ENCODE measurements around the gene POU5F2. TPM values are rescaled to one million over a fixed set of nuclear protein-coding genes. Genes with fewer than 3 reads are reported as not detected.

POU5F2 gene, protein sequence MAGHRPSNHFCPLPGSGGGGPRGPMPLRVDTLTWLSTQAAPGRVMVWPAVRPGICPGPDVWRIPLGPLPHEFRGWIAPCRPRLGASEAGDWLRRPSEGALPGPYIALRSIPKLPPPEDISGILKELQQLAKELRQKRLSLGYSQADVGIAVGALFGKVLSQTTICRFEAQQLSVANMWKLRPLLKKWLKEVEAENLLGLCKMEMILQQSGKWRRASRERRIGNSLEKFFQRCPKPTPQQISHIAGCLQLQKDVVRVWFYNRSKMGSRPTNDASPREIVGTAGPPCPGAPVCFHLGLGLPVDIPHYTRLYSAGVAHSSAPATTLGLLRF
- 0.13 and 0.29 TPM in 2 replicates for total RNA-seq (2014; rRNA removed)
- 0.05 TPM for polyA plus RNA-seq (2012)

DNA sequence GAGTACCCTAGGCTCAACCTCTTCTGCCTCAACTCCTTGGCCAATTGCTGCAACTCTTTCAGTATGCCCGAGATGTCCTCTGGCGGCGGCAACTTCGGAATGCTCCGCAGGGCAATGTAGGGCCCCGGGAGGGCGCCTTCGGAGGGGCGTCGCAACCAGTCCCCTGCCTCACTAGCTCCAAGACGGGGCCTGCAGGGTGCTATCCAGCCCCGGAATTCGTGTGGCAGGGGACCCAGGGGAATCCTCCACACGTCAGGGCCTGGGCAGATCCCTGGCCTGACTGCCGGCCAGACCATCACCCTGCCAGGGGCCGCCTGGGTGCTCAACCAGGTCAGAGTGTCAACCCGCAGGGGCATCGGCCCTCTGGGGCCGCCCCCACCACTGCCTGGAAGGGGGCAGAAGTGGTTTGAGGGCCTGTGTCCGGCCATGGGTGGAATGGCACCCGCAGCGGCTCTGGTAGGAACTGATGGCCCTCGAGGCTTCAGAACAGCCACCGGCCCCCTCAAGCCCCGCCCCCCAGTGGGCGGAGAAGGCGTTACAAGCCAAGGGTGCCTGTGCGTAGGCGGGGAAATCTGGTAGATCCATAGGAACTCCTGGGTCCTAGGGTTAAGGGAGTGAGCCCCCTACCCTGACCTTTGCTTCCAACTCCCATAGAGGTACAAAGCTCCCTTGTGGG, at the start of gene POU5F2:
TSS of gene POU5F2 (minus strand) at position 465 of the 676 bp plus-strand sequence. CDS start at position 428, 37 bp downstream.
- no peak for DNase-seq (ENCODE audit: low read depth)

DNA sequence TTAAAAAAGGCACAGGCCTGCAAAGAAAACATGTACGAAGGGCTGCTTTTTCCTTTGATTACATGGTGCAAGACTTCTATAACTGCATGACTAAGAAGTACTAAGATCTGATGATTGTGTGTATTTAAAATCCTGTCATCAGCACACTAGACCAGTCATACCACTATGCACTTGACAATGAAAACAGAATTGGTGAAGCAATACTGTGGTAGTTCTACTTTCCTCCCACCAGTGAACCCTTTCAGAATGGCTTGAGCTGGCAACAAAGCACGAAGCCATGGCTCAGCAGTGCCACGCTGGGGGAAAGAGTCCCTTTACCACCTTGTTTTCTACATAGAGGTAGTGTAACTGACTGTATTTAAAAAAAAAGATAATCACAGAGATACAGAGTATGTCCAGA, 49.0 kb upstream of the POU5F2 start:
- peak; percentile 14 for DNase-seq (ENCODE audit: low read depth)

GRCh38 chr5:93789173-93790067, 48.0 kb upstream of the POU5F2 start:
- peak; percentile 66 for DNase-seq (ENCODE audit: low read depth)

DNA sequence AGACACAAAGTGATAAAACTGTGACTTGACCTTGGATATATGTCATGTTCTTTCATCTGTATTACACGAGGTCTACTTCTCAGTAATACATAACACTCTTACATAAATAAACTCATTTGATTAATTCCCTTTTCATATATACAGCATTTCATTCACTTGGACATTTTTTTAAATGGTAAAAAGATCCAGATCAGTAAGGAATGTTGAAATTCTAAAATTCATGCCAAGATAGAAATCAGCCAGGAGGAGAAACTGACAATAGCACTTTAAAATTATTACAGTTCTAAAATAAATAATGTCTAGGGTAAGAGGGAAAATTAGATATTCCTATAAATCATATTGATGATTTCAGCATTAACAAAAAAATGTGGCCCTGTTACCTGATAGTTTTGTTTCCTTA, 46.2 kb upstream of the POU5F2 start:
- no peak for DNase-seq (ENCODE audit: low read depth)

- no peak for DNase-seq (ENCODE audit: low read depth)
These were observed 44.1 kb upstream of the POU5F2 start for GRCh38 chr5:93785475-93785874.

DNA sequence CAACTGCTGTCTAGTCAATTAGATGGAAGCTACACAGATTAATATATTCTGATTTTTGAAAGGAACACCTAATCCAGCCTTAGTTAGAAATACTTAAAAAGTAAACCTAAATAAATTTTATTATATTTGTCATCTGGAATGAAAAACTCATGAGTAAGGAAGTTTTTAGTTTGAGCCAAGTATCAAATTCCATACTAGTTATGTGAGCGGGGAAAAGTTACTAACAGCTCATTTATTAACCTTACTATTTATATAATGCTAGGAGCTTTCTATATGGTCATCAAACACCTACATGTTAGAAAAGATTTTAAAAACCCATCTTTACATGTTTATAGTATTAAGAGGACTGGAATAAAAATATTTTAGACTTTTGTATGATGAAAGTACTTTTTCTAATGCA, 41.6 kb upstream of the POU5F2 start:
- DNase-seq (ENCODE audit: low read depth) = no peak

- DNase-seq (ENCODE audit: low read depth) = no peak
These were observed 36.2 kb upstream of the POU5F2 start for GRCh38 chr5:93777620-93778019.

DNA sequence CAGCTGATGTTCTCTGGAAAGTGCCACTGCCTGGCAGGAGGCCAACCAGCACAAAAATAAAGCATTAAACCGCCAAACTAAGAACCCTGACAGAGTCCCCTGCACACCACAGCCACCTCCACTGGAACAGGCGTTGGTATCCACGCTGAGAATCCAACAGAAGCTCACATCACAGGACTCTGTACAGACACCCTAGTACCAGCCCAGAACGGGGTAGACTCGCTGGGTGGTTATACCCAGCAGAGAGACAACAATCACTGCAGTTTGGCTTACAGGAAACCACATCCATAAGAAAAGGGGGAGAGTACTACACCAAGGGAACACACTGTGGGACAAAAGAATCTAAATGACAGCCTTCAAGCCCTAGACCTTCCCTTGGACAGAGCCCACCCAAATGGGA, 15.0 kb upstream of the POU5F2 start:
- DNase-seq (ENCODE audit: low read depth) = no peak

GRCh38 chr5:93755716-93756115, 14.3 kb upstream of the POU5F2 start:
- no peak for DNase-seq (ENCODE audit: low read depth)

DNA sequence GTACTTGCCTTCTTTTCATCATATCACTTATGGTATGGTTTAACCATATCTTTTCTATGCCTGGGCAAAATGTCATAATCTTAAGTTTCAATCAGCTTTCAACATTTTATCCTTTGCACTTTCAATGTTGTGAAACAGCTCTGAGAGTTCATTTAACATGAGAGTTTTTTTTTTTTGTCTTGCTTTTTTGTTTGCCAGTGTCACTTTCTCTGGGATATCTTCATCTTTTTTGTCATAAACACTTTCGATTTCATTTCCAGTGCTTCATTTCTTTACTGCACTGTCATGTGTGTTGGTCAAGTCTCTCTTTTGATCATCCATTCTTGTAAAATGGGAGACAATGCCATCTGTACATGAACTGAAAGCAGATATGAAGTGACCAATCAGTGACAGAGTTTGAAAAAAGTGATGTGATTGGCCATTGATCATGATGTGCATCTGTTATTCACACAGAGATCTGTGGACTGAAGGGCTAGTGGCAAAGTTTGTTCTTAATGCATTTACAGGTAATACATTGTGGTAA, 7.5 kb upstream of the POU5F2 start:
- no peak for DNase-seq (ENCODE audit: low read depth)

GRCh38 chr5:93746406-93747056, 5.1 kb upstream of the POU5F2 start:
- DNase-seq (ENCODE audit: low read depth) = peak; percentile 50

DNA sequence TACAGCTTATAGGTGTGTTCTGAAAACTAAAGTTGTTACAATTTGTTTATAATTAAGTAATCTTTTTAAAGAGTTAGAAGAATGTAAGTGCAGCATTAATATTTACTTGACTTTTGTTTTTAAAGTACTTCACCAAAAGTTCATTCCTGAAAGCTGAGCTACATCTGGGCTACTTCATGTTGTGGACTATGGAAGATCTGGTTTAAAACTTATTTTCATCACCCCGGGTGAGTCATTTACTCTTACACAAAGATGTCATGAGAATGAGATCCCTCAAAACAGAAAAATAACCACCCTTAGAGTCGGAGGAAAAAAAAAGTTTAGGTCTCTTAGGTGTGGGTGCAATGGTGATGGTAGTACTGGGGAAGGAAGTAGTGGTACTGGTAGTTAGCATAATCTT, 5.1 kb downstream of the POU5F2 start:
- peak; percentile 20 for DNase-seq (ENCODE audit: low read depth)

DNA sequence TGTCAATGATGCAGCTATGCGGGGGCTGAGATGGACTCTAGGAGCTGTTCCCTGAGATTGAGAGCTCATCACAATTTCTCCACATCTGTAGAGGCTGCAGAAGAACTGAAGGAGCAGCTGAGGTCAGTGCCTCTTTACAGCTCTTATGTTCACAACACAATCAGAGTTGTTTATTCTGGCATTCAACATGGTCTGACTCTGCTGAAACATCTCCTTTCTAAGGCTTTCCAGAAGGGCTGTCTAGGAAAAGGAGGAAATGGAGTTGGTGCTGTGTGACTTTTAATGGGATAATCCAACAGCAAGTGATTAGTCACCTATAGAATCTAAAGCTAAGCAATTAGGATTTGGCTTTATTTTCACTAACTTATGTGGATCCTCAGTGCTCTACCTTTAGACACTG, 6.0 kb downstream of the POU5F2 start:
- DNase-seq (ENCODE audit: low read depth) = peak; percentile 40

DNA sequence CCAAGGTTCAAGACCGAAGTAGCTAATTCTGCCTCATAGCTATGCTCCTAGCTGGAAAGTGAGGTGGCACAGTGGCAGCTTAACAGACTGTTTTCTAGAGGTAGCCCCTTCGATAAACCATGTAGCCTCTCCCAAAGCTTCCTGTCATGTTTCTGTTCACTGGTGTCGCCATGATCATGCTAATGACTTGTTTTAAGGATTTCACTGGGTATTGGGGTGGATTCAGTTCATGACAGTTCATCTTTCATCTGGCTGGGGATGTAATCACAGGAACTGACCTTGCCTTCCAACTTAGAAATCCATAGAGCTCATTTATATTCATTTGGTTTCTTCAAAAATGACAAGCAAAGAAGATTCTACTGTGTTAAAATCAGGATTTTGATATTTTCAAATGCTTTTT, 9.4 kb downstream of the POU5F2 start:
- no peak for DNase-seq (ENCODE audit: low read depth)

GRCh38 chr5:93726595-93726994, 14.8 kb downstream of the POU5F2 start:
- DNase-seq (ENCODE audit: low read depth) = no peak

GRCh38 chr5:93724791-93725190, 16.6 kb downstream of the POU5F2 start:
- DNase-seq (ENCODE audit: low read depth) = peak; percentile 71

- DNase-seq (ENCODE audit: low read depth) = no peak
These were observed 17.7 kb downstream of the POU5F2 start for GRCh38 chr5:93723681-93724080.

DNA sequence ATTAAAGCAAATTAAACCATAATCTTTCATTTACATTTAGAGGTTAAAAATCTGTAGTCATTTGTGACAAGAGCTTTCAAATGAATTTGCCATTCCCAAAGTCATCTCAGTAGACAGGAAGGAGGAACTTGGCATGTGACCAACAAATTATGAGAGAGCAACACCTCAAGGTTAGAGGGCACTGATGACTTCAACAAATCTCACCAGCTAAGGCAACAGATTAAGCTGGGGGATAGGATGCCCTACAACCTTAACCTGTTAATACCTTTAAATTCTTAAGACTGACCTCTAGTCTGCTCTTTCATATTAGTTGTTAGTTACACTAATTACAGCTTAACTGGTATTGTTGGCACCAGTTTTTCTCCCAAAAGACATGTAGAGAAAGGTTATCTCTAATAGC, 18.4 kb downstream of the POU5F2 start:
- DNase-seq (ENCODE audit: low read depth) = peak; percentile 29

DNA sequence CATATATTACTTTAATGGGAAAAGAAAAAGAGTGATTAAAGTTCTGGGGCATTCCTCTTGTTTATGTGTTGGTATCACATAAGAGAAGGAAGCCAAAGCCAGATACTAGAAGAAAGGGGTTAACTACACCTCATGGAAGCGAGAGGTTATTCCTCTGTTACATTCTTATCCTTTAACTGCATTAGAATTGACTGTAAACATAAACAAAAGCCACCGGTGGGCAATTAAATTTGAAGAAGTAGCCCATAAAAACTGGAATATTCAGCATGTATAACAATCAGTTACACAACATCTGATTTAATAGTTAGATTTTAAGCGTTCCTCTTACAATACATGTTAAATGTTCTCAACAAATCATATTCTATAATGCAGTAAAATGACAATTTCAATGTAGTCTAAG, 18.8 kb downstream of the POU5F2 start:
- no peak for DNase-seq (ENCODE audit: low read depth)

DNA sequence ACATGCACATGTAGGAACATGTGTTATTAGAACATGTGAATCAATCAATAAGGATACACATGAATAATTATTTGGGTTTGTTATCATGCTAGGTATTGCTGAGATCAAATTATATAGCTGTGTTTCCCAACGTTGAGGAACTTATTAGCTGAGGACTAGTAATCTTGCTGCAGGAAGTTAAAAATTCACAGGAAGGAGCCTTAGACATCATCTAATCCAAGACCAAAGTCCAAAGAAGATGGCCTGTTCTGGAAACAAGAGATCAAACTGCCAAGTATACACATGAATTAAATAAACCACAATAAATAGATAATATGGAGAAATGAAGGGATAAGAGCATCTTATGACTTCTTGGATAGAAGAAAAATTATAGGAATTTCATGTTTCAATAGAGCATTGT, 19.9 kb downstream of the POU5F2 start:
- DNase-seq (ENCODE audit: low read depth) = no peak

DNA sequence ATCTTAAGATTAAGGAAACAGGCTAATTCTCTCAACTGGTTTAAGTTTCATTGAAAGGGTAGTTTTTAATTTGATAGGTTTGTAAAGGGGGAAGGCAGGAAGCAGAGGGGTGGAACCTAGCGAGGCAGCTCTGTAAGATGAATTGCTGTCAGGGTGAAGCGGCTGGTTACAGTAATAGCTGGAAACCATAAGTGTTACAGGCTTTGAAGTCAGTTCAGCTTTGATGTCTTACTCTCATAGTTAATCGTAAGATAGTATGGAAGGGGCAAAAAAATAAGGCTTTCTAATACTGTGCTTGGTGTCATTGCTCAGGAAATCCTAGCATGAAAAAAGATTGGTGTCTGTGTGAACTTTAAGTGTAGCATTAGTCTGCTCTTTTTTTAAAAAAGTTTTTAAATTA, 20.3 kb downstream of the POU5F2 start:
- DNase-seq (ENCODE audit: low read depth) = no peak
